Measurements from ENCODE around the gene C20orf202.

- no peak for TF ChIP-seq ATF3 (IDR thresholded peaks at IDR 0.05)
- TF ChIP-seq, protein P1, sequence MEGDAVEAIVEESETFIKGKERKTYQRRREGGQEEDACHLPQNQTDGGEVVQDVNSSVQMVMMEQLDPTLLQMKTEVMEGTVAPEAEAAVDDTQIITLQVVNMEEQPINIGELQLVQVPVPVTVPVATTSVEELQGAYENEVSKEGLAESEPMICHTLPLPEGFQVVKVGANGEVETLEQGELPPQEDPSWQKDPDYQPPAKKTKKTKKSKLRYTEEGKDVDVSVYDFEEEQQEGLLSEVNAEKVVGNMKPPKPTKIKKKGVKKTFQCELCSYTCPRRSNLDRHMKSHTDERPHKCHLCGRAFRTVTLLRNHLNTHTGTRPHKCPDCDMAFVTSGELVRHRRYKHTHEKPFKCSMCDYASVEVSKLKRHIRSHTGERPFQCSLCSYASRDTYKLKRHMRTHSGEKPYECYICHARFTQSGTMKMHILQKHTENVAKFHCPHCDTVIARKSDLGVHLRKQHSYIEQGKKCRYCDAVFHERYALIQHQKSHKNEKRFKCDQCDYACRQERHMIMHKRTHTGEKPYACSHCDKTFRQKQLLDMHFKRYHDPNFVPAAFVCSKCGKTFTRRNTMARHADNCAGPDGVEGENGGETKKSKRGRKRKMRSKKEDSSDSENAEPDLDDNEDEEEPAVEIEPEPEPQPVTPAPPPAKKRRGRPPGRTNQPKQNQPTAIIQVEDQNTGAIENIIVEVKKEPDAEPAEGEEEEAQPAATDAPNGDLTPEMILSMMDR (IDR thresholded peaks at IDR 0.05 in 2 of 3, conservative IDR thresholded peaks at IDR 0.05 in 1 of 3; ENCODE audit: borderline replicate concordance in 1 of 3, insufficient read depth in 1 of 3, low read depth in 2 of 3, low read length in 2 of 3): no peak
- no peak for TF ChIP-seq EZH2phosphoT487 (IDR thresholded peaks at IDR 0.05; ENCODE audit: borderline replicate concordance)
- TF ChIP-seq POLR2A (IDR thresholded peaks at IDR 0.05; ENCODE audit: borderline replicate concordance, extremely low read depth, insufficient read depth, insufficient read length): no peak
- no peak for TF ChIP-seq CBX3 (IDR thresholded peaks at IDR 0.05; ENCODE audit: low read depth)
- TF ChIP-seq EZH2 (IDR thresholded peaks at IDR 0.05): no peak
- no peak for TF ChIP-seq YY1 (IDR thresholded peaks at IDR 0.05; ENCODE audit: extremely low read depth, insufficient replicate concordance, low read depth, low read length)
- no peak for TF ChIP-seq POLR2AphosphoS5 (IDR thresholded peaks at IDR 0.05; ENCODE audit: low read depth, low read length)
- TF ChIP-seq RAD21 (IDR thresholded peaks at IDR 0.05; ENCODE audit: low read depth): no peak
These were observed 52.4 kb downstream of the C20orf202 start for GRCh38 chr20:1255675-1256074.

Measured in HCT116 (cell line).